ENCODE measurements around the gene GNAL.

The GNAL gene

DNA sequence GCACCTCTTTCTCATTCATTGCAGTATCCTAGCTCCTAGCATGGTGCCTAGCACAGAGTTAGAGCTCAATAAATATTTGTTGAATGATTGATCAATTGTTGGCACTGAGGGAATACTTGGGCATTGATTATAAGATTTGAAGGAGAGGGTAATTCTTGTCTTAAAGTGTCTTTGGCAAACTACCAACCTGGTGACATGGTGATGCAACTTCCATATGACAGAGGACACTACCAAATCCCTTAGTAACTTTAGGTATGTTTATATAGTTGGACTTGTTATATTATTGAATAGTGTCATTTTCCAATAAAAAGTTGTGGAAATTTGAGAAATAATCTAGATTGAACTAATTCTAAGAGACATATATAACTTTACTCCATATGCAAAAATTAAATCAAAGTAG, 103.6 kb downstream of the GNAL start:
- DNase-seq, result no peak
- in situ Hi-C loops (cut with MboI; ENCODE audit: low pct_unique_long_range_greater_than_20kb, low sequenced_read_pairs), result no loop called here

DNA sequence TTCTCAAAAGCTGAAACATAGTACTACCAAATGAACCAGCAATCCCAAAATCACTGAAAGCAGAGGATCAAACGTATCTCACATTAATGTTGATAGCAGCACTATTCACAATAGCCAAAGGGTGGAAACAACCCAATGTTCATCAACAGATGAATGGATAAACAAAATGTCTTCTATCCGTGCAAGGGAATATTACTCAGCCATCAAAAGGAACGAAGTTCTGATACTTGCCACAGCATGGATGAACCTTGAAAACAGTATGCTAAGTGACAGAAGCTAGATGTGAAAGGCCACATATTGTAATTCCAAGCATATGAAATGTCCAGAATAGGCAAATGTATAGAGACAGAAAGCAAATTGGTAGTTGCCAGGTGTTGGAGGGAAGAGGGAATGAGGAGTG, 105.1 kb downstream of the GNAL start:
- no peak for DNase-seq
- in situ Hi-C loops (cut with MboI; ENCODE audit: low pct_unique_long_range_greater_than_20kb, low sequenced_read_pairs), result no loop called here

DNA sequence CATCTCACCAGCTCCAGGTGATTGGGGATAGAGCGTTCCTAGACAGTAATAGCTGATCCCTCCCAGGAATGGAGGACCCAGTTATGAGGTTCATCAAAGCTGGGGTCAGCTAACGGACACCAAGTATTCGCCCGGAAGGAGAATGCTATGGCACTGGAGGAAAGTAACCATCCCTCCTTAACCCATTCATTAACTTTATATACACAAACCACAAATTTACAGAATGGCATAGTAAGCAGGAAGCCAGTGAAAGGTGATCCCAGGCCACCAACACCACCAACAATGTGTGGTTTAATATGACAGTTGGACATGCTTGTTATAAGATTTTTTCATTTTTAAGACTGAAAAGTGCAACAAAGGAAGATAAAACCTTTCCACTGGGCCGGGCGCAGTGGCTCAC, 106.9 kb downstream of the GNAL start:
- in situ Hi-C loops (cut with MboI; ENCODE audit: low pct_unique_long_range_greater_than_20kb, low sequenced_read_pairs), result no loop called here
- no peak for DNase-seq

DNA sequence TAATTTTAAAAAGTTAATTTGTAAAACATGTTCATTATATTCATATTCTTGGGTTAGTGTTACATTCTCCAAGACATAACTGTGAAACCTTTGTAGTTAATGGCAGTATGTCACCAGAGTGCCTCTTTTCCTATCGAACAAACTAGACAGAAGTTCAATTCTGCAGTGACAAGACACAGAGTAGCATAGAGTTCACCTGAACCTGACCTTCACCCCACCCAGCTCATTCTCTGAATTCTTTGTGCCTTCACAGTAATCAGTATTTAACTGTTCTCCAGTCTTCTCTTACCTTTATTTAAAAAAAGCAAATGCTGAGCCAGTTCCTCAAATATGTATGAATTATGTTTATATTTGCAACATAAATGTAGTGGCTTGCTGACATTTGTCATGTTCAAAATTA, 109.2 kb downstream of the GNAL start:
- in situ Hi-C loops (cut with MboI; ENCODE audit: low pct_unique_long_range_greater_than_20kb, low sequenced_read_pairs), result no loop called here
- no peak for DNase-seq

GRCh38 chr18:11799066-11799465, 110.0 kb downstream of the GNAL start:
- in situ Hi-C loops (cut with MboI; ENCODE audit: low pct_unique_long_range_greater_than_20kb, low sequenced_read_pairs), result no loop called here
- DNase-seq, result no peak

- no peak for DNase-seq
- in situ Hi-C loops (cut with MboI; ENCODE audit: low pct_unique_long_range_greater_than_20kb, low sequenced_read_pairs), result no loop called here
Observed at GRCh38 chr18:11800566-11801334, 111.7 kb downstream of the GNAL start.

GRCh38 chr18:11801573-11801972, 112.5 kb downstream of the GNAL start:
- no peak for DNase-seq
- in situ Hi-C loops (cut with MboI; ENCODE audit: low pct_unique_long_range_greater_than_20kb, low sequenced_read_pairs), result no loop called here

- DNase-seq, result no peak
- in situ Hi-C loops (cut with MboI; ENCODE audit: low pct_unique_long_range_greater_than_20kb, low sequenced_read_pairs), result no loop called here
Observed at GRCh38 chr18:11802158-11802557, 113.1 kb downstream of the GNAL start.

GRCh38 chr18:11802586-11802985, 113.5 kb downstream of the GNAL start:
- in situ Hi-C loops (cut with MboI; ENCODE audit: low pct_unique_long_range_greater_than_20kb, low sequenced_read_pairs), result no loop called here
- DNase-seq, result no peak

DNA sequence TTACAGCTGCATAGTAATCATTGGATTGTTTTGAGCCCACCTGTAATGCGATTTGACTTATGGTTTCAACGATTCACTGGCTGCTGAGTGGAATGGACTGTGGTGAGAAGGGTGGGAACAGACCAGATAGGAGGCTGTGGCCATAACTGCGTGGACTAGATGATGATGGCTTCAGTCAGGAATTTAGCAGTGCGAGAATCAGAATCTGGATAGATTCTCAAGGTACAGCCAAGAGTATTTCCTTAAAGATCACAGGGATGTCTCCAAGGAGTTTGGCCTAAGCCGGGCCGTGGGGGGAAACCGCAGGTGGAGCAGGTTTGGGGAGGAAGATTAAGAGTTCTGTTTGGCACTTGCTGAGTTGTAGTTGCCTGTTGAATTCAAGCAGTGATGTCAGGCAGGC, 118.2 kb downstream of the GNAL start:
- no peak for DNase-seq
- in situ Hi-C loops (cut with MboI; ENCODE audit: low pct_unique_long_range_greater_than_20kb, low sequenced_read_pairs), result no loop called here

GRCh38 chr18:11808001-11808855, 119.2 kb downstream of the GNAL start:
- DNase-seq, result no peak

DNA sequence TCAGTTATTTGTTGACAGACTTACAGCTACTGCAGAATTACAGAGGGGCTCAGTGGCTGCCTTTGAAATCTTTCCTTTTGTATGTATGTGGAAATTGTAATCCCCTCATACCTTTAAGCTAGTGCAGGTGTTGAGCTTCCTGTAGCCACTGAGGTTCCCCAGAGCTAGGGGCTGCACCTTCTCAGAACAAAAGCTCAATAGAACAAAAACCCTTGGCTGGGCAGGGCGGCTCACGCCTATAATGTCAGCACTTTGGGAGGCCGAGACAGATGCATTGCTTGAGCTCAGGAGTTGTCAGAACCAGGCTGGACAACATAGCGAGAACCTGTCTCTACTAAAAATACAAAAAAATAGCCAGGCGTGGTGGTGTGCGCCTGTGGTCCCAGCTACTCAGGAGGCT, 120.8 kb downstream of the GNAL start:
- DNase-seq, result no peak
- in situ Hi-C loops (cut with MboI; ENCODE audit: low pct_unique_long_range_greater_than_20kb, low sequenced_read_pairs), result no loop called here

More at GRCh38 chr18:11808001-11808855, 119.2 kb downstream of the GNAL start:
- in situ Hi-C loops (cut with MboI; ENCODE audit: low pct_unique_long_range_greater_than_20kb, low sequenced_read_pairs), result no loop called here

- in situ Hi-C loops (cut with MboI; ENCODE audit: low pct_unique_long_range_greater_than_20kb, low sequenced_read_pairs), result no loop called here
Observed at GRCh38 chr18:11810379-11810778, 121.3 kb downstream of the GNAL start.

GRCh38 chr18:11811009-11811408, 121.9 kb downstream of the GNAL start:
- in situ Hi-C loops (cut with MboI; ENCODE audit: low pct_unique_long_range_greater_than_20kb, low sequenced_read_pairs), result no loop called here

More at GRCh38 chr18:11810379-11810778, 121.3 kb downstream of the GNAL start:
- no peak for DNase-seq

GRCh38 chr18:11817229-11817628, 128.2 kb downstream of the GNAL start:
- in situ Hi-C loops (cut with MboI; ENCODE audit: low pct_unique_long_range_greater_than_20kb, low sequenced_read_pairs), result no loop called here
- DNase-seq, result no peak

More at GRCh38 chr18:11811009-11811408, 121.9 kb downstream of the GNAL start:
- DNase-seq, result no peak

DNA sequence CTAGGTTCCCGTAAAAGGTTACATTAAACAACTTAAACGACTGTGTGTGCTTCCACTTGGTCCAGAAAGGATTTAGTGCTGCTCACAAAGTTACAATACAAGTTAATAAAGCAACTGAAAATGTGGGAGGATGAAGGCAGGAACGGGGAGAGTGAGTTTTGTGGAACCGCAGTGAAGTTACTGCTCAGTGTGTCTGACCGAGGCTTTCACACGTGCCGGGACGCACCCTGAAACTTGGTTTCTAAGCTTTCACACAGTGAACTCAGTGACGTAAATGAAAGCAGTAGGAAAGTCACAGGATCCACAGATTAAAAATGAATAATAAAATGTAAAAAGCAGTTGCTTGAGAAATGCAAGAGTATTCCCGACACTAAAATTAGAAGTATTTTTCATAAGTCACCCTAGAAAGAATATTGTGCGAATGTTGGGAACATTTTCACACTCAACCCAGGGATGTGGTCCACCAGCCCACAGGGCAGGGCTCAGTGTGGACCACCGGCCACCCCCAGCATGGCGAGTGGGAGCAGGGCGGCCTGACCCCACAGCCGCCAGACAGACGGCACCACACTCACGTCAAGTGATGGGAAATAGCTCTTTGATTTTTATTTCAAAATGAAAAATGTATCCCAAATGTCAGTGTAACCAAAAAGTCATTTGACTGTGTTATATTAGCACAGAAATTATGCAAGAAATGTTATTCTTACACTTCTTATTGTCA, 129.6 kb downstream of the GNAL start:
- in situ Hi-C loops (cut with MboI; ENCODE audit: low pct_unique_long_range_greater_than_20kb, low sequenced_read_pairs), result no loop called here
- no peak for DNase-seq

- in situ Hi-C loops (cut with MboI; ENCODE audit: low pct_unique_long_range_greater_than_20kb, low sequenced_read_pairs), result no loop called here
Observed at GRCh38 chr18:11819938-11820337, 130.9 kb downstream of the GNAL start.

GRCh38 chr18:11820697-11821096, 131.6 kb downstream of the GNAL start:
- DNase-seq, result no peak
- in situ Hi-C loops (cut with MboI; ENCODE audit: low pct_unique_long_range_greater_than_20kb, low sequenced_read_pairs), result no loop called here

More at GRCh38 chr18:11819938-11820337, 130.9 kb downstream of the GNAL start:
- DNase-seq, result no peak

DNA sequence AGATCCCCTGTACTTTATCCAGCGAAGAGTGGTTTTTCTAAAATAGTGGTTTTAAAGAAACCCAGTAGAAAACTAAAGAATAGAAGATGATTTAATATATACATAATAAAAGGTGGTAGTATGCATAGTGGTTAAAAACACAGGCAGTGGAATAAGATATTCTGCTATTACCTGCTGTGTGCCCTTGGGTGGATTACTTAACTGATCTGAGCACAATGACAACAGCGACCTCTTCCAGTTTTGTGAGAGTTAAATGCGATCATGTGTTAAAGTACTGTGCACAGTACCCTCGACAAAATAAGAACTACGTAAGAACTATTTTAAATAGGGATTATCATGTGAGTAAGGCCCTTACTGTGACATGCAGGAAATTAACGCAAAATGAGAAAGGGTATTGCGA, 132.1 kb downstream of the GNAL start:
- in situ Hi-C loops (cut with MboI; ENCODE audit: low pct_unique_long_range_greater_than_20kb, low sequenced_read_pairs), result no loop called here
- DNase-seq, result no peak
